WI38 (cell line): ENCODE results near the gene FANCD2OS.

Source experiments
- H3K4me3 ChIP-seq: 2 replicates; pipeline ENCODE4 v1.5.1; 2011; ENCODE audit warnings: low read depth, mild to moderate bottlenecking, control low read depth, low read length
- TF ChIP-seq, protein P1 (sequence below): IDR thresholded peaks from 2 replicates; pipeline ENCODE4 v1.5.1; 2012; ENCODE audit warnings: low read depth, mild to moderate bottlenecking, control low read depth, low read length

Gene FANCD2OS, protein sequence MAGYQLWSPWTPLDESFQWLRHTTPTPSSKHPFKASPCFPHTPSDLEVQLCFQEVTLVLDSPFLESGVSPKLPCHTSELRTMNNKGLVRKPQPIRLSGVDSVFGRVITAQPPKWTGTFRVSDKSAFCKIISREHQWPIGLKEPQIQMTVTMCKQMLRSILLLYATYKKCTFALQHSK

DNA sequence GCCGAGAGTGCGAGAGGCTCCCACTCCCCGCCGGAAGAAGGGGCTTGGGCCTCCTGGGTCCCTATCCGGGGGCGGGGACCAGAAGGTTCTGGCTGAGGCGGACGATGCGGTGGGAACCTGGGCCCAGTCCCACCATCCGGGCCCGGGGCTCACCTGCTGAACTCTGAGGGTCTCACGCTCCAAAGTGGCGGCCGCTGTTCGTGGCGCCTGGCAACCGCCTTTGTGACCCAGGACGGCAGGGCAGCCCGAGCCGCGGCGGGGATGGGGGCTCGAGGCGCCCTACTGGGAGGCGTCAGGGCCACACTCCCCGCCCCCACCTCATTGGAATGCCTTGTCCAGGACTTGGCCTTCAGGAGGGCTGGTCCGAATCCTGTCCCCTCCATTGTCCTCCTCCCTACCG, at the start of gene FANCD2OS:
Gene FANCD2OS (minus strand): TSS at position 165 of the 400 bp plus-strand sequence. CDS start 3,481 bp downstream, outside the sequence.
- no peak within 1 kb of the TSS for H3K4me3 ChIP-seq
- TF ChIP-seq, protein P1, sequence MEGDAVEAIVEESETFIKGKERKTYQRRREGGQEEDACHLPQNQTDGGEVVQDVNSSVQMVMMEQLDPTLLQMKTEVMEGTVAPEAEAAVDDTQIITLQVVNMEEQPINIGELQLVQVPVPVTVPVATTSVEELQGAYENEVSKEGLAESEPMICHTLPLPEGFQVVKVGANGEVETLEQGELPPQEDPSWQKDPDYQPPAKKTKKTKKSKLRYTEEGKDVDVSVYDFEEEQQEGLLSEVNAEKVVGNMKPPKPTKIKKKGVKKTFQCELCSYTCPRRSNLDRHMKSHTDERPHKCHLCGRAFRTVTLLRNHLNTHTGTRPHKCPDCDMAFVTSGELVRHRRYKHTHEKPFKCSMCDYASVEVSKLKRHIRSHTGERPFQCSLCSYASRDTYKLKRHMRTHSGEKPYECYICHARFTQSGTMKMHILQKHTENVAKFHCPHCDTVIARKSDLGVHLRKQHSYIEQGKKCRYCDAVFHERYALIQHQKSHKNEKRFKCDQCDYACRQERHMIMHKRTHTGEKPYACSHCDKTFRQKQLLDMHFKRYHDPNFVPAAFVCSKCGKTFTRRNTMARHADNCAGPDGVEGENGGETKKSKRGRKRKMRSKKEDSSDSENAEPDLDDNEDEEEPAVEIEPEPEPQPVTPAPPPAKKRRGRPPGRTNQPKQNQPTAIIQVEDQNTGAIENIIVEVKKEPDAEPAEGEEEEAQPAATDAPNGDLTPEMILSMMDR = no peak

DNA sequence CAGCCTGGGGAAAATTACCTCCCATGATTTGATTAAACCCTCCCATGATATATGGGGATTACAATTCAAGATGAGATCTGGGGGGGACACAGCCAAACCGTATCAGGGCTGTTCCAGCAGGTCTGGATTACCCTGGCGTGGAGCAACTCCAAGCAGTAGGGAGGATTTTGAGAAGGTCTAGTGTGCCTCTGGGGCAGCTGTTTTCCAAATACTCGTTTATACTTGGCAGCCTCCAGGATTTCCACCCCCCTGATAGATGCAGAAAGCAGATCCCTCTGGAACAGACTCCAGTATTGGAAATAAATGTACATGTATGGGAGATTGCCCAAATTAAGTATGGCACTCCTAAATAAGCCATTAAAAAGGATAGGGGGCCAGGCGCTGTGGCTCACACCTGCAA, 49.0 kb upstream of the FANCD2OS start:
- TF ChIP-seq, protein P1 = no peak
- no peak overlapping the region for H3K4me3 ChIP-seq

DNA sequence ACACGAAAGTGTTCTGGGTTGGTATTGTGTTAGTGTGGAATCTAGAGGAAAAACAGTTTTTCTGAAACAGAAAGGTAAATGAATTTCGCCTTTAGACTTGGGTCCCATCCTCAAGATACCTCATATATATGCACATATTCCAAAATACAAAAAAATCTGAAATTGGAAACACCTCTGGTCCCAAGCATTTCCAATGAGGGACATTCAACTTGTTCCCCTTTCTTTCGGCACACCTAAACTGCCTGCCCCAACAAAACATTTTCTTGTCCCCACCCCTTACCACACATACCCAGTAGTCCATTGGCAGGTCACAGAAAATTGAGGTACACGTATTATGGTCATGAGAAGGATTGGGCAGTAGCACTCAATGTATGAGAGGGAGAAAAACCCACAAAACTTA, 47.6 kb upstream of the FANCD2OS start:
- TF ChIP-seq, protein P1 = no peak
- H3K4me3 ChIP-seq = no peak overlapping the region

DNA sequence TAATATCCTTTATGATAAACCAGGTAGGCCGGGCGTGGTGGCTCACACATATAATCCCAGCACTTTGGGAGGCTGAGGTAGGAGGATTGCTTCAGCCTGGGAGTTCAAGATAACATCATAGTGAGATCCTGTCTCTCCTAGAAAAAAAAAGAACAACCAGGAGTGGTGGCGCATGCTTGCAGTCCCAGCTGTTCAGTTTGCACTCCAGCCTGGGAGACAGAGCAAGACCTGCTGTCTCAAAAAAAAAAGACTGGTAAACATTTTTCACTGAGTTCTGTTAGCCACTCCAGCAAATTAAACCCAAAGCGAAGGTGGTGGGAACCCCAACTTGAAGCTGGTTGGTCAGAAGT, 47.0 kb upstream of the FANCD2OS start:
- H3K4me3 ChIP-seq = no peak overlapping the region
- TF ChIP-seq, protein P1 = no peak

DNA sequence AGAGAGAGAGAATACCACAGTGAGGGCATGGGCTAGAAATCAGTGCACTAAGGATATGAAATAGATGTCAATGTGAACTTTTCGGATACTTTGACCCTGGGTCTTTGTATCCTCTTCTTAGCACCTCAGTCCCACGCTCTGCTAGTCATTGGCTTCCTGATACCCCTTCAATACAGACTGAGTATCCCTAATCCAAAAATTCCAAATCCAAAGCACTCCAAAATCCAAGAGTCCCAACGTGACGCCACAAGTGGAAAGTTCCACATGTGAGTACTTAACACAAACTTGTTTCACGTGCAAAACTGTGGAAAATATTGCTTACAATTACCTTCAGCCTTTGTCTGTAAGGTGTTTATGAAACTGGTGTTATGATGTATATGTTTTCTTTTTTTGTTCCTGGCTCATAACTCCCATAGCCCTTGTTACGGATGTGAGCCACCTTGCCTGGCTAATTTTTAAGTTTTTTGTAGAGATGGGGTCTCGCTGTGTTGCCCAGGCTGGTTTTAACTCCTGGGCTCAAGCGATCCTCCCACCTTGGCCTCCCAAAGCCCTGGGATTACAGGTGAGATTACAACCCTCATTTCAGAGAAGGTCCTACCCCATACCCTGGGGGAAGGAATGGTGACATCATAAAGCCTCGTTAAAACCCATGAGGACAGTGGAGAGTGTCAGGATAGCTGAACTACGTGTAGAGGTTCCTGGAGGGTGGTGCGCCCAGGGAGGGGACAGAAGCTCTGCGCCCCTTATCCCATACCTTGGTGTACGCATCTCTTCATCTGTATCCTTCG, 46.5 kb upstream of the FANCD2OS start:
- H3K4me3 ChIP-seq = no peak overlapping the region
- TF ChIP-seq, protein P1 = no peak

DNA sequence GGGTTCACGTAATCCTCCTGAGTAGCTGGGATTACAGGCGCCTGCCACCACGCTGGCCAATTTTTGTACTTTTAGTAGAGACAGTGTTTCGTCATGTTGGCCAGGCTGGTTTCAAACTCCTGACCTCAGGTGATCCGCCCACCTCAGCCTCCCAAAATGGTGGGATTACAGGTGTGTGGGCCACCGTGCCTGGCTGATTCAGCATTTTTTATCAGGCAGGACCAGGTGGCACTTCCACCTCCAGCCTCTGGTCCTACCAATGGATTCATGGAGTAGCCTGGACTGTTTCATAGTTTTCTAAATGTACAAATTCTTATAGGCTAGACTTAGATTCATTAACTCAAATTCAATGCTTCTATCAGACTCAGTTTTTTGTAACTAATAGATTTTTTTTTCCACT, 42.9 kb upstream of the FANCD2OS start:
- TF ChIP-seq, protein P1 = no peak
- no peak overlapping the region for H3K4me3 ChIP-seq

DNA sequence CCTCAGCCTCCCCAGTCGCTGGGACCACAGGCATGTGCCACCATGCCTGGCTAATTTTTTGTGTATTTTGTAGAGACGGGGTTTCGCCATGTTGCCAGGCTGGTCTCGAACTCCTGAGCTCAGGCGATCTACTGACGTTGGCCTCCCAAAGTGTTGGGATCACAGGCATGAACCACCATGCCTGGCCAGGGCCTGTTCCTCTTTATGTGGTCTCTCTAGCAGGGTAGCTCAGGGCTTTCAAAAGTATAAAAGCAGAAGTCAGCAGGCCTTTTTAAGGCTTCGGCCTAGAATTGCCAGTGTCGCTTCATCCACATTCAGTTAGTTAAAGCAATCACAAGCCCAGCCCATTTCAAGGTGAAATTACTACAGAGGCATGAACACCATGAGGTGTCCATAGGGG, 41.2 kb upstream of the FANCD2OS start:
- H3K4me3 ChIP-seq = no peak overlapping the region
- TF ChIP-seq, protein P1 = no peak
